HG03439 (cell line): ENCODE data around the gene C17orf107.
"Not testable (repeated sequence)": the region's sequence is repeated elsewhere in the genome, so short reads cannot be mapped to it uniquely, and the experiment has no call there.

Experiments used
- ATAC-seq: cut with Tn5 transposase; IDR thresholded peaks from one replicate; pipeline ENCODE4 v1.9.1; 2021; ENCODE audit warnings: mild to moderate bottlenecking, moderate library complexity; ENCODE audit not compliant: unreplicated experiment

The C17orf107 gene

GRCh38 chr17:4899341-4900230 lies at the start of gene C17orf107:
Gene C17orf107, plus strand, starts transcription at chr17:4899536. Its CDS starts 227 bp downstream, at chr17:4899763.
- ATAC-seq: no peak

- ATAC-seq: no peak
Measured at GRCh38 chr17:4850246-4850645, 49.1 kb upstream of the C17orf107 start.

DNA sequence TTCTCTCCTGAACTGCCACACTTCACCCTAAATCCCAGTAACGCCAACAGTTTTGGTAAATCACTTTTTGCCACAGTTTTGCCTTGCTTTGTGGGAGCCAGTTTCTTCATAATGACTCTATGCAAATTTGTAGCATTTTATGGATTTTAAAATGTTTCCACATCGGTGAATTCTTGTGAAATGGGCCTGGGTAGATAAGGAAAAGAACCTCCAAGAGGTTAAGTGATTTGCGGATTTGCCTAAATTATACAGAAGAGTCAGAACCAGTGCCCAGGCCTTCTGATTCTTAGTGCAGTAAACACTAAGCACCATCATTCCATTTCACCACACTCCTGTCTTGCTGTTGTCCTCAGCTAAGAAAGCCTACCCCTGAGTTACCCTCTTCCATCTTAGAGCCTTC lies 48.3 kb upstream of the C17orf107 start:
- no peak for ATAC-seq

DNA sequence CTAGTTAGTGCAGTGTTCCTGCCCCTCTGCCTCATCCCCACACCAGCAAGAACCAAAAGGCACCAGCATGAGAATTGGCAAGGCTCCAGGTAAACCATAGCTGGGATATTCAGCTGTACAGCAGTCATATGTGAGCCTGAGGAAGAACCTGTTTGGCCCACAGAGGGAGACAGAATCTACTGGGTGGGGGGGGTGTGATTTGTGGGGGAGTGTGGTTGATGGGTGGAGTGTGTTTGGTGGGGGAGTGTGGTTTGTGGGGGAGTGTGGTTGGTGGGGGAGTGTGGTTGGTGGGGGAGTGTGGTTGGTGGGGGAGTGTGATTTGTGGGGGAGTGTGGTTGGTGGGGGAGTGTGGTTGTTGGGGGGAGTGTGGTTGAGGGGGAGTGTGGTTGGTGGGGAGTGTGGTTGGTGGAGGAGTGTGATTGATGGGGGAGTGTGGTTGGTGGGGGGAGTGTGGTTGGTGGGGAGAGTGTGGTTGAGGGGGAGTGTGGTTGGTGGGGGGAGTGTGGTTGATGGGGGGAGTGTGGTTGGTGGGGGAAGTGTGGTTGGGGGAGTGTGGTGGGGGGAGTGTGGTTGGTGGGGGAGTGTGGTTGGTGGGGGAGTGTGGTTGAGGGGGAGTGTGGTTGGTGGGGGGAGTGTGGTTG lies 46.6 kb upstream of the C17orf107 start:
- no peak for ATAC-seq

GRCh38 chr17:4853208-4853671 lies 46.1 kb upstream of the C17orf107 start:
- no peak for ATAC-seq

- ATAC-seq: no peak
Measured at GRCh38 chr17:4854111-4854681, 45.1 kb upstream of the C17orf107 start.

GRCh38 chr17:4856271-4856936 lies 42.9 kb upstream of the C17orf107 start:
- ATAC-seq: no peak

- ATAC-seq: no peak
Measured at GRCh38 chr17:4856937-4857314, 42.4 kb upstream of the C17orf107 start.

DNA sequence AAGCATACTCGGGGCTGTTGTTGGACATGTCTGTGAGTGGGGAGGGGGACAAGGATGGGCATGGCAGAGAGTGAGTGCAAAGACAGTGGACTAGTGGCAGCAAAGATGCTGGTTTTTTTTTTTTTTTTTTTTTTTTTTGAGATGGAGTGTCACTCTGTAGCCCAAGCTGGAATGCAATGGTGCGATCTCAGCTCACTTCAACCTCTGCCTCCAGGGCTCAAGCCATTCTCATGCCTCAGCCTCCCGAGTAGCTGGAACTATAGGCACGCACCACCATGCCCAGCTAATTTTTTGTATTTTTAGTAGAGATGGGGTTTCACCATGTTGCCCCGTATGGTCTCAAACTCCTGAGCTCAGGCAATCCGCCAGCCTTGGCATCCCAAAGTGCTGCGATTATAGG lies 42.0 kb upstream of the C17orf107 start:
- not testable (repeated sequence) for ATAC-seq

- ATAC-seq: no peak
Measured at GRCh38 chr17:4858068-4858881, 41.1 kb upstream of the C17orf107 start.

- no peak for ATAC-seq
Measured at GRCh38 chr17:4858882-4859260, 40.5 kb upstream of the C17orf107 start.

- ATAC-seq: no peak
Measured at GRCh38 chr17:4859816-4860625, 39.3 kb upstream of the C17orf107 start.

GRCh38 chr17:4860651-4861050 lies 38.7 kb upstream of the C17orf107 start:
- ATAC-seq: no peak

GRCh38 chr17:4861052-4861451 lies 38.3 kb upstream of the C17orf107 start:
- no peak for ATAC-seq

DNA sequence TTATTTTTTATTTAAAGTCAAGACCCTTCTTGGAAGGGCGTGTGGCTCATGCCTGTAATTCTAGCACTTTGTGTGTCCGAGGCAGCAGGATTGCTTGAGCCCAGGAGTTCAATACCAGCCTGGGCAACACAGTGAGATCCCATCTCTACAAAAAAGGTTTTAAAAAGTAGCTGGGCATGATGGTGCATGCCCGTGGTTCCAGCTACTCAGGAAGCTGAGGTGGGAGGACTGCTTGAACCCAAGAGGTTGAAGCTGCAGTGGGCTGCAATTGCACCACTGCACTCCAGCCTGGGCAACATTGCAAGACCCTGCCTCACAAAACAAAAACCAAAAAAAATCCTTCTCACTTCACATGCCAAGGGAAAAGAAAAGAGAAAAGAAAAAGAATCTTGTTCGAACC lies 36.6 kb upstream of the C17orf107 start:
- no peak for ATAC-seq

DNA sequence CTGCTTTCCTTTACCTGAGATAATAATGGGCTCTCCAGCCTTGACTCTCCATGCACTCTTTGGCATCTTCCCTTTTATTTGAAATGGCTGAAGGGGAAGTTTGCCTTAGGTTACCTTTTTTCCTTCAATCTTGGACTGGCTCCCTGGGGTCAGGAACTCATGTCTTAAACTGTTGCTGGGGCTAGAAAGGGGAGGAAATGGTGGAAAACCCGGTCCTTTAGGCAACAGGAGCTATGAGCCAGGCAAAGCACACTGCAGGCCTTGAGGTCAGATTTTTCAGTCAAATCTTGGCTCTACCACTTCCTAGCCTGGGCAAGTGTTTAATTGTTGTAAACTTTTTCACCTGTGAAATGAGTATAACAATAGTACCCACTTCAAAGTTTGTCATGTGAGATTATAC lies 36.0 kb upstream of the C17orf107 start:
- no peak for ATAC-seq

- ATAC-seq: not testable (repeated sequence)
Measured at GRCh38 chr17:4867535-4867934, 31.8 kb upstream of the C17orf107 start.

GRCh38 chr17:4869058-4869998 lies 30.0 kb upstream of the C17orf107 start:
- ATAC-seq: not testable (repeated sequence)
